NT2/D1 (cell line): ENCODE results near the gene ARHGAP33.

ENCODE experiments used
- YY1 ChIP-seq: IDR thresholded peaks from 2 replicates; pipeline ENCODE4 v1.6.1; 2011; ENCODE audit not compliant: insufficient read length, insufficient read depth
- ZNF274 ChIP-seq: IDR thresholded peaks from 2 replicates; pipeline ENCODE4 v1.6.1; 2011; ENCODE audit warnings: mild to moderate bottlenecking, low read depth, low read length

DNA sequence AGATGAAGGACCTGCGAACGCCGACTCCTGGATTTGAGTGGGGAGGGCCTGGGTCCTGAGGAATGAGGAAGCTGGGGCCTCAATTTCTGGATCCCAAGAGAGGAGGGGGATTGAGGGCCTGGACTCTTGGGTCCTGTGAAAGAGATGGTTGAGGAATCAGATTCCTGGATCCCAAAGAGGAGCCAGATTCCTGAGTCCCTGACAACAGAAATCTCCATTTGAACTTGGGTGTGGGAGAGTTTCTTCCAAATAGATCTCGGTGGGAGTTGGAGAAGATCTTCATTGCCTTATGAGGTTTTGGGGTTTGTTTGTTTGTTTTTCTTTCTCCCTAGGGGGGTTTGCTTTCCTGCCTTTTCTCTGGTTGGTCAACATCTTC, 29.3 kb upstream of the ARHGAP33 start:
- no peak for TF ChIP-seq ZNF274
- TF ChIP-seq YY1, result no peak
